Measurements from ENCODE around the gene MROH9. TPM values are rescaled to one million over a fixed set of nuclear protein-coding genes. Genes with fewer than 3 reads are reported as not detected.

The MROH9 gene
- total and polyA plus RNA-seq, 9 of the 15 experiments (the other 6 are each of a cell fraction or from before 2014, with no cell fraction given) = not detected

DNA sequence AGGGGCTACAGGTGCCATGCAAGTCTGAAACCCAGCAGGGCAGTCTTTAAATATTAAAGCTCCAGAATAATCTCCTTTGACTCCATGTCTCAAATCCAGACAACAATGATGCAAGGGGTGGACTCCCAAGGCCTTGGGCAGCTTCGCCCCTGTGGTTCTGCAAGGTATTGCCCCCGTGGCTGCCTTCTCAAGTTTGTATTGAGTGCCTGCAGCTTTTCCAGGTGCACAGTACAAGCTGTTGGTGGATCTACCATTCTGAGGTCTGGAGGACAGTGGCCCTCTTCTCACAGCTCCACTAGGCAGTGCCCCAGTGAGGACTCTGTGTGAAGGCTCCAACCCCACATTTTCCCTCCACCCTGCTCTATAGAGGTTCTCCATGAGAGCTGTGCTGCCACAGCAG lies 3.7 kb upstream of the MROH9 start:
- Histone ChIP-seq H3K36me3 (ENCODE audit: control insufficient read depth, insufficient read depth, low read length) (no peaks in the 10 kb centered on the region), H3K4me2 (ENCODE audit: insufficient read depth, low read length) (no peak overlapping the region), H3K79me2 (ENCODE audit: control insufficient read depth, insufficient read depth, low read length) (no peaks in the 10 kb centered on the region), H3K9ac (ENCODE audit: insufficient read depth in 1 of 2, low read depth in 2 of 2, low read length in 2 of 2) (no peak overlapping the region), H4K20me1 (replicated peaks; ENCODE audit: control insufficient read depth, insufficient read depth, low read length) (no peaks in the 10 kb centered on the region), H3K4me1 (replicated peaks in 1 of 2; ENCODE audit: control insufficient read depth in 2 of 2, insufficient read depth in 2 of 2, low read length in 2 of 2) (no peaks in the 10 kb centered on the region), H3K9me3 (replicated peaks; ENCODE audit: control insufficient read depth, insufficient read depth, low read depth, low read length) (no peaks in the 10 kb centered on the region; the same call in 1 of the 2 replicates), H3K27me3 (ENCODE audit: control insufficient read depth in 2 of 2, insufficient read depth in 2 of 2, low read length in 2 of 2) (no peaks in the 10 kb centered on the region), H3K4me3 (no peak overlapping the region), H3K9me1 (ENCODE audit: control insufficient read depth, insufficient read depth, low read length) (no peaks in the 10 kb centered on the region), H3K27ac (ENCODE audit: extremely low read depth, low read depth, low read length) (no peak overlapping the region), H2AFZ (ENCODE audit: low read depth, low read length) (no peak overlapping the region)
- intact Hi-C loops (cut with micrococcal nuclease) = no loop called here
- BruUV-seq (replicated peaks) = no TSS peak
- DNase-seq (ENCODE audit: extremely low read depth in 1 of 4, low spot score in 3 of 4) = no peak
- no peak for FAIRE-seq
- WGBS (ENCODE audit: insufficient coverage, low coverage, missing lambda C conversion rate) = 0% methylated on average over 2 of the region's 2 CpGs
- TF ChIP-seq TCF7 (IDR thresholded peaks at IDR 0.05; ENCODE audit: borderline replicate concordance) = no peak
- ChIA-PET POLR2A (interaction anchor here (0.6 kb wide), 1 partner anchor 800 kb away, joined by 3 read pairs; no protein-coding TSS in a partner anchor), CTCF (ENCODE audit: low intra/inter-chr PET ratio) (no interaction called here)
- in situ Hi-C loops (cut with MboI) = no loop called here
- ATAC-seq = no peak

DNA sequence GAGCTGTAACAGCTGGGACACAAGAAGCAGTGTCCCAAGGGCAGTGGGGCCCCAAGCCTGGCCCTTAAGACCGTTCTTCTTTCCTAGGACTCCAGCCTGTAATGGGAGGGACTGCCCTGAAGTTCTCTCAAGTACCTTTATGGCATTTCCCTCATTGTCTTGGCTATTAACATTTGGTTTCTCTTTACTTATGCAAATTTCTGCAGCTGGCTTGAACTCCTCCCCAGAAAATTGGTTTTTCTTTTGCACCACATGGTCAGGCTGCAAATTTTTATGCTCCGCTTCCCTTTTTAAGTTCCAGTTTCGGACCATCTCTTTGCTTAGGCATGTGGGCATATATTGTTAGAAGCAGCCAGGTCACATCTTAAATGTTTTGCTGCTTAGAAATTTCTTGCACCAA lies 3.1 kb upstream of the MROH9 start:
- no TSS peak for BruUV-seq (replicated peaks)
- H3K79me2 ChIP-seq (ENCODE audit: control insufficient read depth, insufficient read depth, low read length) = no peaks in the 10 kb centered on the region
- H3K27ac ChIP-seq (ENCODE audit: extremely low read depth, low read depth, low read length) = no peak overlapping the region
- H3K4me2 ChIP-seq (ENCODE audit: insufficient read depth, low read length) = no peak overlapping the region
- ChIA-PET CTCF (ENCODE audit: low intra/inter-chr PET ratio) (no interaction called here), POLR2A (no interaction called here)
- H3K9me1 ChIP-seq (ENCODE audit: control insufficient read depth, insufficient read depth, low read length) = no peaks in the 10 kb centered on the region
- no peak overlapping the region for H3K4me3 ChIP-seq
- DNase-seq (ENCODE audit: extremely low read depth in 1 of 4, low spot score in 3 of 4) (no peak), ATAC-seq (no peak), FAIRE-seq (no peak)
- in situ Hi-C loops (cut with MboI) (no loop called here), intact Hi-C loops (cut with micrococcal nuclease) (no loop called here)
- H4K20me1 ChIP-seq (replicated peaks; ENCODE audit: control insufficient read depth, insufficient read depth, low read length) = no peaks in the 10 kb centered on the region
- H3K4me1 ChIP-seq (replicated peaks in 1 of 2; ENCODE audit: control insufficient read depth in 2 of 2, insufficient read depth in 2 of 2, low read length in 2 of 2) = no peaks in the 10 kb centered on the region
- H2AFZ ChIP-seq (ENCODE audit: low read depth, low read length) = no peak overlapping the region
- no peak overlapping the region for H3K9ac ChIP-seq (ENCODE audit: insufficient read depth in 1 of 2, low read depth in 2 of 2, low read length in 2 of 2)
- H3K36me3 ChIP-seq (ENCODE audit: control insufficient read depth, insufficient read depth, low read length) = no peaks in the 10 kb centered on the region
- H3K27me3 ChIP-seq (ENCODE audit: control insufficient read depth in 2 of 2, insufficient read depth in 2 of 2, low read length in 2 of 2) = no peaks in the 10 kb centered on the region
- WGBS (ENCODE audit: insufficient coverage, low coverage, missing lambda C conversion rate) = 0% methylated on average over 3 of the region's 3 CpGs
- no peaks in the 10 kb centered on the region; the same call in 1 of the 2 replicates for H3K9me3 ChIP-seq (replicated peaks; ENCODE audit: control insufficient read depth, insufficient read depth, low read depth, low read length)
- TF ChIP-seq ZNF639 (CRISPR knock-in tag; conservative IDR thresholded peaks at IDR 0.05 in 1 of 2, IDR thresholded peaks at IDR 0.05 in 1 of 2) = no peak
- no peak for TF ChIP-seq NCOA2 (IDR thresholded peaks at IDR 0.05; ENCODE audit: partially characterized antibody in 2 of 2)
- TF ChIP-seq, protein P1, sequence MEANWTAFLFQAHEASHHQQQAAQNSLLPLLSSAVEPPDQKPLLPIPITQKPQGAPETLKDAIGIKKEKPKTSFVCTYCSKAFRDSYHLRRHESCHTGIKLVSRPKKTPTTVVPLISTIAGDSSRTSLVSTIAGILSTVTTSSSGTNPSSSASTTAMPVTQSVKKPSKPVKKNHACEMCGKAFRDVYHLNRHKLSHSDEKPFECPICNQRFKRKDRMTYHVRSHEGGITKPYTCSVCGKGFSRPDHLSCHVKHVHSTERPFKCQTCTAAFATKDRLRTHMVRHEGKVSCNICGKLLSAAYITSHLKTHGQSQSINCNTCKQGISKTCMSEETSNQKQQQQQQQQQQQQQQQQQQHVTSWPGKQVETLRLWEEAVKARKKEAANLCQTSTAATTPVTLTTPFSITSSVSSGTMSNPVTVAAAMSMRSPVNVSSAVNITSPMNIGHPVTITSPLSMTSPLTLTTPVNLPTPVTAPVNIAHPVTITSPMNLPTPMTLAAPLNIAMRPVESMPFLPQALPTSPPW (CRISPR knock-in tag; IDR thresholded peaks at IDR 0.05) = no peak
- TF ChIP-seq MCM7 (IDR thresholded peaks at IDR 0.05) = no peak
- TF ChIP-seq, protein P2, sequence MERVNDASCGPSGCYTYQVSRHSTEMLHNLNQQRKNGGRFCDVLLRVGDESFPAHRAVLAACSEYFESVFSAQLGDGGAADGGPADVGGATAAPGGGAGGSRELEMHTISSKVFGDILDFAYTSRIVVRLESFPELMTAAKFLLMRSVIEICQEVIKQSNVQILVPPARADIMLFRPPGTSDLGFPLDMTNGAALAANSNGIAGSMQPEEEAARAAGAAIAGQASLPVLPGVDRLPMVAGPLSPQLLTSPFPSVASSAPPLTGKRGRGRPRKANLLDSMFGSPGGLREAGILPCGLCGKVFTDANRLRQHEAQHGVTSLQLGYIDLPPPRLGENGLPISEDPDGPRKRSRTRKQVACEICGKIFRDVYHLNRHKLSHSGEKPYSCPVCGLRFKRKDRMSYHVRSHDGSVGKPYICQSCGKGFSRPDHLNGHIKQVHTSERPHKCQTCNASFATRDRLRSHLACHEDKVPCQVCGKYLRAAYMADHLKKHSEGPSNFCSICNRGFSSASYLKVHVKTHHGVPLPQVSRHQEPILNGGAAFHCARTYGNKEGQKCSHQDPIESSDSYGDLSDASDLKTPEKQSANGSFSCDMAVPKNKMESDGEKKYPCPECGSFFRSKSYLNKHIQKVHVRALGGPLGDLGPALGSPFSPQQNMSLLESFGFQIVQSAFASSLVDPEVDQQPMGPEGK (CRISPR knock-in tag; IDR thresholded peaks at IDR 0.05; ENCODE audit: borderline replicate concordance) = no peak
- TF ChIP-seq KAT2B (IDR thresholded peaks at IDR 0.05; ENCODE audit: low read depth, low read length) = no peak
- TF ChIP-seq WHSC1 (IDR thresholded peaks at IDR 0.05; ENCODE audit: low read length) = no peak
- TF ChIP-seq HOXB6 (CRISPR knock-in tag; IDR thresholded peaks at IDR 0.05; ENCODE audit: borderline replicate concordance) = no peak

All from K562 (cell line).